ENCODE results near the gene VPS8. TPM values are rescaled to one million over a fixed set of nuclear protein-coding genes. Genes with fewer than 3 reads are reported as not detected.

Gene VPS8
- total RNA-seq, 1 donor from 2014 or later, result 46.1 TPM

DNA sequence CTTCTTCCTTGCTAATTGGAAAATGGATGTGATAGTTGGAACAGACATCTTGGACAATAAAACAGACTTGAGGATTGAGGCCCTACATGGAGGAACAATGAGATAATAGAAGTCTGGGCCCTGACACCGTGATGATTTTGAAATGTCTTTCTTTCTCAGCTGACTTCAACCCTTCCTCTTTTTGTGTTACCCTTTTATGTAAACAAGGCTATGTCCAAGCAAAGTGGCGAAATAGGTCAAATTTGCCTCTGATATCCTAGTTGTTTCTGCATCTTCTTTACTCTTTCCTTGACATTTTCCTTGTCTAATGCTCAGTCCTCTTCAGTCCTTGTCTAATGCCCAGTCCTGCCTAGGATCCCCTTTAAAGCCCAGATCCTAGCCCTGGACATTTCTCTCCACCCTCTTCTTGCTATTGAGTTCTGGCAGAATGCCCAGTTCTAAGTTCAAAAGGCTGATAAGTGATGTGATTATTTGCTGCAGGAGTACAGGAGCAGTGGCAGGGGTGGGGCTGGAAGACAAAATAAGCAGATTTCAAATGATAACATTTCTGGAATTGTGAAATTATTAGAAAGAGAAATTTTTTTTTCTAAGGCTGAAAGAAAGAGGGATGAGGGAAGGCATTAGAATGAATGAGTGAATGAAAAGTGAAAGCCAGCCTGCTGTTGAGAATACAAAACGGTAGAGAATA, 6.5 kb upstream of the VPS8 start:
- ATAC-seq (no peak), DNase-seq (ENCODE audit: missing footprints) (no peak)
- intact Hi-C loops (cut with DNase I), result no loop called here

DNA sequence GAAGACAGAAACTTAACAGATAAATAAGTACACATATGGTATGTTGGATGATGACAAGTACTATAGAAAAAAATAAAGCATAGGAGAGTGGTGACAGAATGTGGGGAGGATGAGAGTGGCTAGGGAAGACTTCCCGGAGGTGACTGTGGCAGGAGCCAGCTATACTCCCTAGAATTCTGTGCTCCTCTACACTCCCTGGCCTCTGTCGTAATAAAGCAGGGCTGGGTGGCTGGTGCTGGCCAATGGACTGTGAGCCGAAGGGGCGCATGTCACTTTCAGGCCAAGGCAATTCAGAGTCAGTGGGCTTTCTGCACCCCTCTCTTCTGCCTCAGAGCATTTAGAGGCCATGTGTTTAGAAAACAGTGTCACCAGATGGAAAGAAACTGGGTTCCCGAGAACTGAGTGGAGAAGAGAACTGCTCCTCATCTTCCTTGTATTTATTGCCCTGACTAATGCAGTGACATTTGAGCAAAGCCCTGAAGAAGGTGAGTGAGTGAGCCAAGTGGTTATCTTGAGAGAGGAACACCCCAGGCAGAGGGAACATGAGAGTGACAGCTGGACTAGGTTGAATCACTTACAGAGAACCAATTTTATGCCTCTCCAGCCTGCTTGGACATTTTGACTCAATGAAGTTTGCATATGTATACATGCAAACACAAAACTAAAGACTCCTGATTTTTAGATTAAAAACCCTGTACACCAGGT, 5.2 kb upstream of the VPS8 start:
- intact Hi-C loops (cut with DNase I), result no loop called here
- ATAC-seq (peak; percentile 41), DNase-seq (ENCODE audit: missing footprints) (no peak)

DNA sequence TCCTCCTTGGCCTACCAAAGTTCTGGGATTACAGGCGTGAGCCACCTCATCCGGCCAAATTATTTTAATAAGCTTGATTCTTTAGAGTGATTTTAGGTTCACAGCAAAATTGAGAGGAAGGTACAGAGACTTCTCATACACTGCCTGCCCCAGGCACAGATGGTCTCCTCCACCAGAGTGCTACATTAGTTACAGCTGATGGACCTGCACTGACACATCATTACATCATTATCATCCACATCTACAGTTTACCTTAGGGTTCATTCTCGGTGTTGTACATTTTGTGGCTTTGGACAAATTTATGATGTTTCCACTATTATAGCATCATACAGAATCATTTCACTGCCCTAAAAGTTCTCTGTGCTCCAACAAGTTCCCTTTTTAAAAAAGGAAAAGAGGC, 4.4 kb upstream of the VPS8 start:
- DNase-seq (ENCODE audit: missing footprints), result no peak
- no peak for ATAC-seq
- intact Hi-C loops (cut with DNase I), result no loop called here

DNA sequence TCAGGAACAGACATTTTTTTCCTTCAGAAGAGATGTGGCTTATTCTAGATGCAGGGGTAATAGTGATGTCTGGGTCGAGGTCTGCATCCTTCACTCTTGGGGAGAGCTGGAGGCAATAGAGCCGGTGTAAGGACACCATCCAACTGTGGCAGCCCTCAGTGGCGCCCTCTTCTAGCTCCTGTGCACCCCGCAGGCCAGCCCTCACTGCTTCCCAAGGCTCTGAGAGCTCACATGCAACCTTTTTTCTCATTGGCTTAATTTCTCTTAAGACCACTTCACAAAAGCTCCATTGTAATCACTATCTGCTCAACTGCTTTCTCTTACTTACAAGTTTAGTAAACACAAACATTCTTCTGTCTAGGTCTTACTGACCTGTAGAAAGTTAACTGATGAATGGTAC, 3.9 kb upstream of the VPS8 start:
- ATAC-seq, result no peak
- no peak for DNase-seq (ENCODE audit: missing footprints)
- intact Hi-C loops (cut with DNase I), result no loop called here

DNA sequence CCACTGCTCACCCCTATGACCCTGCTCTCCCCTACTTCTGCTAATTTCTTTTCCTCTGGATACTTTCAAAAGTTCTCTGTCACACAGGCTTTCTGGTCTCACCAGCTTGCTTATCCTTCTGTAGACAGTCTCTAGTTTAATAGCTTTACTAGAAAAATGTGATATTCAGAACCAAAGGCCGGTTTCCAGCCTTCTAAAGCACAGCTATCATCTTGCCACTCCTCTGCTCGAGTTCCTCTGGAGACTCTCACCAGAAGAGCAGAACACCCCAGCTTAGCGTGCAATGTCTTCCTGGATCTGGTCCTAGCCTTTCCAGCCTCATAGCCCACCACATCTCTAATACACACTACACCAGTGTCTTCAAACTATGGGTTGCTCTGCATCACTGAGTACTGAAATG, 1.8 kb upstream of the VPS8 start:
- intact Hi-C loops (cut with DNase I), result loop anchor here (10.0 kb wide), 1 partner anchor 445 kb away; the partner anchor contains the start of genes CLCN2 and POLR2H
- DNase-seq (ENCODE audit: missing footprints), result no peak
- no peak for ATAC-seq

DNA sequence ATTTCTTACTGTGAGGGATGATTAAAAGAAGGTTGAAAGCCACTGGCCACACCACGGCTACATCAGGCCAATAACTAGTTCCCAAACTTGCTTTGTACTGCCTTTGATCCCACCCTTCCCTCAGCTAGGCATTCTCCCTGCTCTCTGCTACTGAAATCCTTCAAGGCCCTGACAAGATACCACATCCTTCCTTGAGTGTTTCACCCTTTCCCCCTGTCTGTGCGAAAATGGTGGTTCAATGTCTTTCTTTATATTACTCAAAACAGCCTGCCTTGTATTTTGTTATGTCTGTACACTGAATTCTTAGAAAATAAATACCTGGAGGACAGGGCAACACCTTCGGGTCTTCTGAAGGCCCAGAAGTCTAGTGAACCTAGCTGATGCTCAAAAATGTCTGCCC, 932 bp upstream of the VPS8 start:
- intact Hi-C loops (cut with DNase I), result loop anchor here (10.0 kb wide), 1 partner anchor 446 kb away; the partner anchor contains the start of genes CLCN2 and POLR2H
- ATAC-seq (no peak), DNase-seq (ENCODE audit: missing footprints) (no peak)

DNA sequence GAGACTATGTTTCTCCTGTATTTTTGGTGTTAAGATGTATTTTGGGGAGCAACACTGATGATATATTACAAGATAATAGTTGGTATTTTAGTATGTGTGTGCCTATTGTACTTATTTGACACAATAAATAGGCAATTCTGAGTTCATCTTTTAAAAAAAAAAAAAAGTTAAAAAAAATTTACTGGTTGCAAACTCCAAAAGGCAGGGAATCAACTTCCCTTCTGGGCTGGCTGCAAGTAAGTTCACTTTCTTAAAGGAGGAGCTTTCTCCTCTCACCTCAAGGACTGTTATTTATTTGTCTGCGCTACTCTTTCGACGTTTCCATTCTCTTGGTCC, 335 bp upstream of the VPS8 start:
- no peak for ATAC-seq
- no peak for DNase-seq (ENCODE audit: missing footprints)
- intact Hi-C loops (cut with DNase I), result loop anchor here (10.0 kb wide), 1 partner anchor 447 kb away; the partner anchor contains the start of genes CLCN2 and POLR2H

DNA sequence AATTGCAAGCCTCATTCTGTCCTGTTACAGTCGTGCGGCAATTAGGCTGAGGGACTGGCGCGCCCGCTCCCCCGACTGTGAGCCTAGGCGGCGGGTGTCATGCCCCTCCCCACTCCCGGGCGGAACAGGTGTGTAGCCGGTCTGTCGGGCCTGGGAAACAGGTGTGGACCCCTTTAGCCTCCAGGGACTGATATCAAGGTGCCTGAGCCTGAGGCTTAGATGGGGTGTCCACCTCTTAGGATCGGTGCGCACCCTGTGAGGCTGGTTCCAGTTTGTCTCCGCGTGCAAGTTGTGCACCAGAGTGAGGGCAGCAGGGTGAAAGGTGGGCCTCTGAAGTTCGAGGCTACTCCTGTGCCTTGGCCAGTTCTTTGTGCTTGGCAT, 686 bp downstream of the VPS8 start:
- DNase-seq (ENCODE audit: missing footprints) (peak; percentile 74), ATAC-seq (peak; percentile 9)
- intact Hi-C loops (cut with DNase I), result loop anchor here (10.0 kb wide), 1 partner anchor 448 kb away; the partner anchor contains the start of genes CLCN2 and POLR2H

DNA sequence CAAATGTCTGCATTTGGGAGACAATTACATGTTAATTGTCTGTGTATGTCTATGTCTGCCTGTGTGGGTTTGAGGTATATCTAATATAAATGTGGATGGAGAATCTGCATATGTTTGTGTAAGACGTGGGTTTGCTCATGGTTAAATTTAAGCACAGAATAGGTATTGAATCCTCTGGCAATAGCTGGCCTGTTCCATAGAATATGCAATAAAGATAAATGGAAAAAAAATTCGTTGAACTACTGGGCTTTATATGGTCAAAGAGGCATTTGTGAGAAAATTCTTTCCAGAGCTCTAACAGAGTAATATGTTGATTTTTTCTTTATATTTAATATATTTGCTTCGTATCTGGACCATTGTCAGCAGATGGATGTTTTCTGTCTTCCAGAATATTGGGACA, 1.4 kb downstream of the VPS8 start:
- intact Hi-C loops (cut with DNase I), result loop anchor here (10.0 kb wide), 1 partner anchor 449 kb away; the partner anchor contains the start of genes CLCN2 and POLR2H
- DNase-seq (ENCODE audit: missing footprints) (no peak), ATAC-seq (no peak)

GRCh38 chr3:184814214-184814613, 2.2 kb downstream of the VPS8 start:
- DNase-seq (ENCODE audit: missing footprints), result no peak
- intact Hi-C loops (cut with DNase I), result loop anchor here (10.0 kb wide), 1 partner anchor 449 kb away; the partner anchor contains the start of genes CLCN2 and POLR2H
- no peak for ATAC-seq

DNA sequence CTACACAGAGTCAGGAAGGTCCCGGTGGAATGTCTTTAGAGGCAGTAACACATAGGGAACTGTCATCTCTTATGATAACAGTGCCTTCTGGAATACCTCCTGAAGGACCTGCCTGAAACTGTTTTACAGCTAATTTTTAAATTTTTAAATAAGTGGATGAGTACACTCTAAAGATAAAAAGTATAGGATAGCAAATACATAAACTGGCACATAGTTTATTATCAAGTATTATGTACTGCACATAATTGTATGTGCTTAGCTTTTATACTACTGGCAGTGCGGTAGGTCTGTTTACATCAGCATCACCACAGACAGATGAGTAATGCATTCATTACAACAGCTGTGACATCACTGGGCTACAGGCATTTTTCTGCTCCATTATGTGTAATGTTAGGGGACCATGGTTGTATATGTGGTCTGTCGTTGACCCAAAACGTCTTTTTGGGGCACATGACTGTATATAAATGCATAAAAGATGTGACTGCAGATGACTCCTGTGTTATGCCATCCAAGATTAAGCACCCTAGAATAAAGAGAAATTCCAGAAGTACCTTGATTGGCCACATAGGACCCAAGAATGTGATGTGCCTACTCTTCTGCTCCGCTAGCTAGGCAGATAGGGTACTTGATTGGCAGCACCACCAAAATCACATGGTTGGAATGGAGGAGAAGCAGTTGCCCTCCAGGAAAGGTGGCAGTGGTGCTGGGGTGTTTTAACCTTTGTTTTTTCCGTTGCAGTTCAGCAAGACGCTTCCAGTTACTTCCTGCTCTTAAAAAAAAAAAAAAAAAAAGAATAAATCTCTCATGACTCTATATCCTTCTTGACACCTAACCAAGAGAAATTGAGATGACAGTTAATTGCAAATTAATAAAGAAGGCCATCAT, 3.3 kb downstream of the VPS8 start:
- DNase-seq (ENCODE audit: missing footprints), result no peak
- intact Hi-C loops (cut with DNase I), result loop anchor here (10.0 kb wide), 1 partner anchor 450 kb away; the partner anchor contains the start of genes CLCN2 and POLR2H
- no peak for ATAC-seq

DNA sequence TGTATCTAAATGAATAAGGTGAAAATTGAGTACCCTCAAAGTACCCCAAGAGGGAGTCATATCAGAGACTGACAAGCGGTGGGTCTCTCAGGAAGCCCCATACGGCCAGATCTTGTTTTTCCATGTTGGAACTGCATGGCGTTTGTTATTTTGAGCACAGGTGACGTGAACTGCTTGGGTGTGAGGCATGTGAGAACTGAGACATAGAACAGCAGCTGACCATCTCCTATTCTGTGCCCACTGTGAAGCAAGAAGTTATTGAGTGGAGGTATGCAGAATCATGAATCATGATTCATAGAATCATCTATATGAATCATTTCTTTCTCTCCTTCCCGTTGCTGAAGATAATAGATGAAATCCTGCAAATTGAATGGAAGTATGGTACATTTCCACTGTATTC, 4.6 kb downstream of the VPS8 start:
- no peak for DNase-seq (ENCODE audit: missing footprints)
- intact Hi-C loops (cut with DNase I), result loop anchor here (10.0 kb wide), 1 partner anchor 452 kb away; the partner anchor contains the start of genes CLCN2 and POLR2H
- no peak for ATAC-seq

GRCh38 chr3:184820525-184820924, 8.6 kb downstream of the VPS8 start:
- intact Hi-C loops (cut with DNase I), result no loop called here
- DNase-seq (ENCODE audit: missing footprints) (no peak), ATAC-seq (no peak)

GRCh38 chr3:184821034-184821433, 9.1 kb downstream of the VPS8 start:
- intact Hi-C loops (cut with DNase I), result no loop called here
- ATAC-seq (no peak), DNase-seq (ENCODE audit: missing footprints) (no peak)

DNA sequence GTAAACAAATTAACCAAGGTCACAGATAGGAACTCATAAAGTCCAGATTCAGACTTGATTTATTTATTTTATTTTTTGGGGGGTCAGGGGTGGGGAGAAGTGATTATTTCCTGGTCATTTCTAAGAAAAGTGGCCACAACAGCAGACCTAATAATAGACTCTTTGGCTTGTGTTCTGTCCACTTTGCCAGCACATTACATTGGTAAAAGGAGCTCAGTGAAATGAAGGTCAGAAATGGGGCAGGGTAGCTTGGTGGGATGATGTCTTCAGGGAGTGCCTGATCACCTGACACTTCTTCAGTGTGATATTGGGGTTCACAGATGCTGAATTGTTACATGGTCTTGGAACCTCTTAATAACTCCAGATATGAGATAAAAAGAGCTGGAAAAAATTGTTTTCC, 10.1 kb downstream of the VPS8 start:
- ATAC-seq (peak; percentile 67), DNase-seq (ENCODE audit: missing footprints) (no peak)
- intact Hi-C loops (cut with DNase I), result no loop called here

- ATAC-seq (peak; percentile 77), DNase-seq (ENCODE audit: missing footprints) (no peak)
- intact Hi-C loops (cut with DNase I), result no loop called here
These were observed 10.7 kb downstream of the VPS8 start for GRCh38 chr3:184822654-184823053.

GRCh38 chr3:184823990-184824389, 12.0 kb downstream of the VPS8 start:
- intact Hi-C loops (cut with DNase I), result no loop called here
- DNase-seq (ENCODE audit: missing footprints) (no peak), ATAC-seq (no peak)

GRCh38 chr3:184825121-184825820, 13.3 kb downstream of the VPS8 start:
- no peak for ATAC-seq
- DNase-seq (ENCODE audit: missing footprints), result no peak
- intact Hi-C loops (cut with DNase I), result no loop called here

DNA sequence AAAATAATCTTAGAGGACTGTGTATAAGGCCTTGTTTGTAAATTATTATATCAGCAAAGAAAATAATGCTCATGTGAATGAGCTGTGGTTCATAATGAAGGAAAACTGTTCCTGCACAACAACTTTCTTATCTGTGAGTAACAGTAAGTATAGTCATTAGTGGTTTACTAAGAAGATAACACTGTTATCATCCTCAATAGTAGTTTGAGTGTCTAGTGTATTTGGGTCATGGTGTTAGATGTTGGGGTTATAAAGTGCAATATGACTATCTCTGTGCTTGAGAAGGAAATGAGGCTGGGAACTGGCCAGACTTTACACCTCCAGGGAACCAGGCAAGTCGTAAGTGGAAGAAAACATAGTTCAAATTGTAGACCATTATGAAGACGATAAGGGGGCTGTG, 15.6 kb downstream of the VPS8 start:
- ATAC-seq, result peak; percentile 29
- intact Hi-C loops (cut with DNase I), result no loop called here
- no peak for DNase-seq (ENCODE audit: missing footprints)

Data from Right ventricle myocardium inferior (tissue), 1 donor.